GM13976 (cell line): ENCODE measurements around the gene PPEF1.

Experiments
- DNase-seq: peaks from one replicate; pipeline ENCODE4 v3.0.0; 2012; ENCODE audit warnings: low spot score
- in situ Hi-C: fragments of 300-500 bp; cut with MboI; formaldehyde crosslinking; loops from one replicate; pipeline ENCODE4 v1.12.0; 2022; ENCODE audit warnings: low sequenced_read_pairs, mixed read lengths, inconsistent platforms; ENCODE audit not compliant: unreplicated experiment
- TF ChIP-seq, protein P1 (sequence below): IDR thresholded peaks from 2 replicates; pipeline ENCODE4 v1.5.1; 2012; ENCODE audit warnings: borderline replicate concordance, mild to moderate bottlenecking; ENCODE audit not compliant: insufficient read depth; ENCODE audit errors: extremely low read depth, missing control alignments, control extremely low read depth

Gene PPEF1, protein sequence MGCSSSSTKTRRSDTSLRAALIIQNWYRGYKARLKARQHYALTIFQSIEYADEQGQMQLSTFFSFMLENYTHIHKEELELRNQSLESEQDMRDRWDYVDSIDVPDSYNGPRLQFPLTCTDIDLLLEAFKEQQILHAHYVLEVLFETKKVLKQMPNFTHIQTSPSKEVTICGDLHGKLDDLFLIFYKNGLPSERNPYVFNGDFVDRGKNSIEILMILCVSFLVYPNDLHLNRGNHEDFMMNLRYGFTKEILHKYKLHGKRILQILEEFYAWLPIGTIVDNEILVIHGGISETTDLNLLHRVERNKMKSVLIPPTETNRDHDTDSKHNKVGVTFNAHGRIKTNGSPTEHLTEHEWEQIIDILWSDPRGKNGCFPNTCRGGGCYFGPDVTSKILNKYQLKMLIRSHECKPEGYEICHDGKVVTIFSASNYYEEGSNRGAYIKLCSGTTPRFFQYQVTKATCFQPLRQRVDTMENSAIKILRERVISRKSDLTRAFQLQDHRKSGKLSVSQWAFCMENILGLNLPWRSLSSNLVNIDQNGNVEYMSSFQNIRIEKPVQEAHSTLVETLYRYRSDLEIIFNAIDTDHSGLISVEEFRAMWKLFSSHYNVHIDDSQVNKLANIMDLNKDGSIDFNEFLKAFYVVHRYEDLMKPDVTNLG

DNA sequence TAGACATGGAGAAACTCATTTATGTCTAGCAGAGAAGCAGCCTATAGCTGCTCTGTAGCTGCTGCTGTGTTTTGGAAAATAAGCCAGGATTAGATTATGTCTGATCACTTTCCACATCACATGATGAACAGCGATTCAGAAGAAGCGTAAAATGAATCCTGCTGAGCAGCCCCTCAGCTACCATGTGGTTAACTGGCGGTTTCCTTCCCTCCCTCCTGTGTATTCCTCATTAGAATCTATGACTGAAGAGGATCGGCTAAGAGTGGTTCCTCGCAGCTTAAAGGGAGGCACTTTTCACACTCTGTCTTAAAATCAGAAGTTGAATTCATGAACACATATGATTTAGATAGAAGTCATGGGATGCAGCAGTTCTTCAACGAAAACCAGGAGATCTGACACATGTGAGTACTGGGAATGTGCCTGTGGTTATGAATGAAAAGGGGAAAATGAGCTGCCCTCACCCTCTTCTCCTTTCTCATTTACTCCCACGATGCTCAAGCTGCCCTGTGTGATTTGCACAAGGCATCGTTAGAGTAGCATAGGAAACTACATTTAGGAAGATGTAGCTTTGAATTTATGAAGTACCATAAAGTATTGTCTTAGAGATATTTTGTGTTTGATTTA, at the start of gene PPEF1:
PPEF1 (plus strand) TSS at position 220 of the 624 bp plus-strand sequence; CDS start at position 356, 136 bp downstream.
- peak; percentile 38 for DNase-seq
- TF ChIP-seq, protein P1, sequence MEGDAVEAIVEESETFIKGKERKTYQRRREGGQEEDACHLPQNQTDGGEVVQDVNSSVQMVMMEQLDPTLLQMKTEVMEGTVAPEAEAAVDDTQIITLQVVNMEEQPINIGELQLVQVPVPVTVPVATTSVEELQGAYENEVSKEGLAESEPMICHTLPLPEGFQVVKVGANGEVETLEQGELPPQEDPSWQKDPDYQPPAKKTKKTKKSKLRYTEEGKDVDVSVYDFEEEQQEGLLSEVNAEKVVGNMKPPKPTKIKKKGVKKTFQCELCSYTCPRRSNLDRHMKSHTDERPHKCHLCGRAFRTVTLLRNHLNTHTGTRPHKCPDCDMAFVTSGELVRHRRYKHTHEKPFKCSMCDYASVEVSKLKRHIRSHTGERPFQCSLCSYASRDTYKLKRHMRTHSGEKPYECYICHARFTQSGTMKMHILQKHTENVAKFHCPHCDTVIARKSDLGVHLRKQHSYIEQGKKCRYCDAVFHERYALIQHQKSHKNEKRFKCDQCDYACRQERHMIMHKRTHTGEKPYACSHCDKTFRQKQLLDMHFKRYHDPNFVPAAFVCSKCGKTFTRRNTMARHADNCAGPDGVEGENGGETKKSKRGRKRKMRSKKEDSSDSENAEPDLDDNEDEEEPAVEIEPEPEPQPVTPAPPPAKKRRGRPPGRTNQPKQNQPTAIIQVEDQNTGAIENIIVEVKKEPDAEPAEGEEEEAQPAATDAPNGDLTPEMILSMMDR, result no peak
- in situ Hi-C loops, result no loop called here

DNA sequence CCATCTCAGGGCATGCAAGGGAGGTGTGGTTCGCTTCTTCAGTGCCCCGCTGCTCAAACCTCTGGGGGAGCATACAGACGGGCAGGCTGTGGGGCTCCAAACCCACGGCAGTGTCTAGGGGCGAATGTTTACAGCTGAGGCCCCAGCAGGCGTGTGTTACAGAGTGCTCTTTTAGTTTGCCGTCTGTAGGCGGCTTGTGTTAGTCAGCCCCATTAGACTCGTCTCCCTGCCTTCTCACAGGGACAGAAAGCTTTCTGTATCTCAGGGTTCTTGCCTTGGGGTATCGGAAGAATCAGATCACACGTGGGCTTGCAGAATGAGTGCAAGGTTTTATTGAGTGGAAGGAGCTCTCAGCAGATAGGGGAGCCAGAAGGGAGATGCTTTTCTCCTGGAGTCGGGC, 46.2 kb upstream of the PPEF1 start:
- in situ Hi-C loops, result no loop called here
- TF ChIP-seq, protein P1, result no peak
- DNase-seq, result no peak

DNA sequence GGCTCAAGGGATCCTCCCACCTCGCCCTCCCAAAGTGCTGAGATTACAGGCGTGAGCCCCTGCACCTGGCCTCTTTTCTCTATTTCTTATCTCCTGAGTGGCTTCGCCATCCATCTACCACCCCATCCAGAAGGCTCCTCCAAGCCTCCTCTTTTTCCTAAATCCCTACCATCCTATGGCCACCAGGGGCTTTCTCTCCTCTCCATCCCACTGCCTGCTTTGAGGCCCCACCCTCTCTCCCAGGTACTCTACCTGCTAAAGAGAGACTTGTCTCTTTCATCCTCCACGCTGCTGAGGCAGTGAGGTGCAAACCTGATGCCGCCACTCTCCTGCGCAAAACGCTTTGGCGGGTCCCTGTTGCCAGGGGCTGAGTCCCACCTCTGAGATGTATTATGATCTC, 42.5 kb upstream of the PPEF1 start:
- in situ Hi-C loops, result no loop called here

DNA sequence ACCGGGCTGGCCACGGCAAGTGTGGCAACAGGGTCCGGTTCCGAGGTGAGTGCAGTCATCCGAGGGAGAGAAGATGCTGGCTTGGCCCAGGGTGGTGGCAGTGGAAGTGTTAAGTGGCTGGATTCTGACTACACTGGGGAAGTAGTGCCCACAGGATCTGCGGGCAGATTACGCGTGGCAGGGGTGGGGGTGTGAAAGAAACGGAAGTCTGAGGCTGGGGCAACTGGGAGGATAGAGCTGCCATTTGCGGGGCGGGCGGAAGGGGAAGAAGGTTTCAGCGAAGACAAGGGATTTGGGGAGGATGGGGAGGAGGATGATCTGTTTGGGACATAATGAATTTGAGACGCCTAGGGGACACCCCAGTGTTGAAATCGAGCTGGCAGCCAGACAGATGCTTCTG, 40.8 kb upstream of the PPEF1 start:
- in situ Hi-C loops, result no loop called here
- TF ChIP-seq, protein P1, result no peak
- DNase-seq, result no peak

More for the DNA sequence above, 42.5 kb upstream of the PPEF1 start:
- no peak for DNase-seq
- TF ChIP-seq, protein P1, result no peak

DNA sequence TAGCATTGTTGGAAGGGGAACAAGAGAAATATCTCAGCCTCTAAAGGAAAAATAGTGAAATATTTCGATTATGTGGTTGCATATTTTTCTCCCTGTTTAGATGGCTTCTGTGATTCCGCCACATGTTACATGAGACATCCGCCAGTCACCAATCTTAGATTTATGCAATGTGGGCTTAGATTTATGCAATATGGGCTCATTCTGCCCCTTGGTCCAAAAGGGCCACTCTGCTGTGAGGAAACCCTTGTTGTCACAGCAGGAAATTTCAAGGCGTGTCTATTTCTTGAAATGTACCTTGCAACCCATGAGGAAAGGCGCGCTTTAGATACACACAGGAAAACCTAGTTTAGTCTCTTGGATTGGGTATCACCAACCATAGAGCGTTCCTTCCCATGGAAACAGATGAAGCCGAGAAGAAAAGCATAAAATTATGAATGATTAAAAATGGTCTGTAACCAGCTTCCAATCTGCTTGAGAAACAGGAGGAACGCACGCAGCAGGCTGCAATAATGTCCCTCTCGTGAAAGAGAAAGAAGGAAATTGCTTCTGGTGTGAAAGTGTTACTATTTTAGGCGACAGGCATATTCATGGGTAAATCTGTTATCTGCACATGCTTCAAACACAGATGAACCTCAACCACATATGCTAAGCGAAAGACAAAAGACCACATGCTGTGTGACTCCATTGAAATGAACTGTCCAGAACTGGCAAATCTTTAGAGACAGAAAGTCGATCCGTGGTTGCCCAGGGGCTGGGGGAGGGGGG, 39.2 kb upstream of the PPEF1 start:
- in situ Hi-C loops, result no loop called here
- DNase-seq, result peak; percentile 44
- TF ChIP-seq, protein P1, result no peak

DNA sequence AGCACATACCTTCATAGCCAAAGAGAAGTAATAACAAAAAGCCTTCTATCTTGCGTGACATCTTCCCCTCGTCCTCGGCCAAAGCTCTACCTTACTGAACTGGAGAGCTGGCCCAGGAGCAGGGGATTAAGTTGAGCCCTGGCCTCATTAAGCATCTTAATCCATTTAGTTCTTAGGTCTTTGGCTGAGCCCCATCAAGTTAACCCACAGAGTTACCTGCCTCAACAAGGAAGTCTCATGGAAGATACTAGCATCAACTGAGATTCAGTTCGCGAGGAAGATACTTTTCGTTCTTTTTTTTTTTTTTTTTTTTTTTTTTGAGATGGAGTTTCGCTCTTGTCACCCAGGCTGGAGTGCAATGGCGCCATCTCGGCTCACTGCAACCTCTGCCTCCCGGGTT, 35.4 kb upstream of the PPEF1 start, which contains the start of gene RS1:
RS1 (minus strand) TSS at position 101 of the 400 bp plus-strand sequence; CDS start at position 61, 40 bp downstream.
- TF ChIP-seq, protein P1, result no peak
- in situ Hi-C loops, result no loop called here
- no peak for DNase-seq
